Measurements from ENCODE around the gene CDH4. TPM values are rescaled to one million over a fixed set of nuclear protein-coding genes. Genes with fewer than 3 reads are reported as not detected.

CDH4 gene
- total RNA-seq, 1 experiment from 2014 or later, result 5.3 TPM

GRCh38 chr20:61343934-61344333 lies 91.9 kb downstream of the CDH4 start:
- Mint-ChIP-seq H3K27ac (no peak overlapping the region), H3K27me3 (ENCODE audit: low read depth) (peaks cover 89% of the 10 kb centered on the region), H3K9me3 (peaks cover 27% of the 10 kb centered on the region), H3K4me1 (peaks cover 11% of the 10 kb centered on the region), H3K36me3 (peaks cover 10% of the 10 kb centered on the region; the same call in 1 of the 2 replicates), H3K4me3 (no peak overlapping the region)
- POLR2A ChIA-PET, result no interaction called here
- no peak for ATAC-seq
- CTCF ChIA-PET, result no interaction called here
- TF ChIP-seq ZNF138 (CRISPR knock-in tag; conservative IDR thresholded peaks at IDR 0.05) (no peak), AR (CRISPR knock-in tag; IDR thresholded peaks at IDR 0.05) (no peak), ZNF425 (CRISPR knock-in tag; conservative IDR thresholded peaks at IDR 0.05) (no peak), ELF4 (CRISPR knock-in tag; IDR thresholded peaks at IDR 0.05; ENCODE audit: low read depth) (no peak), GTF2I (CRISPR knock-in tag; conservative IDR thresholded peaks at IDR 0.05) (no peak), ZNF671 (CRISPR knock-in tag; IDR thresholded peaks at IDR 0.05) (no peak), CREB1 (CRISPR knock-in tag; IDR thresholded peaks at IDR 0.05) (no peak), E2F1 (CRISPR knock-in tag; IDR thresholded peaks at IDR 0.05) (no peak), TEAD4 (CRISPR knock-in tag; IDR thresholded peaks at IDR 0.05) (no peak), JUN (CRISPR knock-in tag; IDR thresholded peaks at IDR 0.05) (no peak), ZNF532 (CRISPR knock-in tag; IDR thresholded peaks at IDR 0.05; ENCODE audit: borderline replicate concordance) (no peak), TEAD1 (CRISPR knock-in tag; IDR thresholded peaks at IDR 0.05) (no peak), ZBTB21 (CRISPR knock-in tag; IDR thresholded peaks at IDR 0.05; ENCODE audit: borderline replicate concordance) (no peak), SMAD3 (CRISPR knock-in tag; IDR thresholded peaks at IDR 0.05; ENCODE audit: borderline replicate concordance) (no peak)
- TF ChIP-seq, protein P1, sequence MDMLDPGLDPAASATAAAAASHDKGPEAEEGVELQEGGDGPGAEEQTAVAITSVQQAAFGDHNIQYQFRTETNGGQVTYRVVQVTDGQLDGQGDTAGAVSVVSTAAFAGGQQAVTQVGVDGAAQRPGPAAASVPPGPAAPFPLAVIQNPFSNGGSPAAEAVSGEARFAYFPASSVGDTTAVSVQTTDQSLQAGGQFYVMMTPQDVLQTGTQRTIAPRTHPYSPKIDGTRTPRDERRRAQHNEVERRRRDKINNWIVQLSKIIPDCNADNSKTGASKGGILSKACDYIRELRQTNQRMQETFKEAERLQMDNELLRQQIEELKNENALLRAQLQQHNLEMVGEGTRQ (CRISPR knock-in tag; IDR thresholded peaks at IDR 0.05), result no peak
- TF ChIP-seq, protein P2, sequence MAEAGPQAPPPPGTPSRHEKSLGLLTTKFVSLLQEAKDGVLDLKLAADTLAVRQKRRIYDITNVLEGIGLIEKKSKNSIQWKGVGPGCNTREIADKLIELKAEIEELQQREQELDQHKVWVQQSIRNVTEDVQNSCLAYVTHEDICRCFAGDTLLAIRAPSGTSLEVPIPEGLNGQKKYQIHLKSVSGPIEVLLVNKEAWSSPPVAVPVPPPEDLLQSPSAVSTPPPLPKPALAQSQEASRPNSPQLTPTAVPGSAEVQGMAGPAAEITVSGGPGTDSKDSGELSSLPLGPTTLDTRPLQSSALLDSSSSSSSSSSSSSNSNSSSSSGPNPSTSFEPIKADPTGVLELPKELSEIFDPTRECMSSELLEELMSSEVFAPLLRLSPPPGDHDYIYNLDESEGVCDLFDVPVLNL (CRISPR knock-in tag; IDR thresholded peaks at IDR 0.05; ENCODE audit: borderline replicate concordance, low read depth), result no peak
- no peak for DNase-seq (ENCODE audit: low spot score)
